Neuronal stem cell (in vitro differentiated cells): ENCODE data around the gene AFTPH. TPM values are rescaled to one million over a fixed set of nuclear protein-coding genes. Genes with fewer than 3 reads are reported as not detected.
A peak's percentile ranks its signal among the peaks of the same experiment; 100 is the strongest.

ENCODE experiments used
- DNase-seq: peaks from one replicate; pipeline ENCODE4 v3.0.0-alpha.2; 2013; ENCODE audit warnings: low spot score
- H2AFZ ChIP-seq: one replicate; pipeline ENCODE4 v1.6.1; 2013; ENCODE audit warnings: mild to moderate bottlenecking, low read length, inconsistent platforms
- H2AK5ac ChIP-seq: 2 replicates; pipeline ENCODE4 v1.6.1; 2013; ENCODE audit warnings: low read depth, mild to moderate bottlenecking, inconsistent platforms, low read length, moderate library complexity, mixed read lengths
- H2BK120ac ChIP-seq: 2 replicates; pipeline ENCODE4 v1.6.1; 2013; ENCODE audit warnings: low read depth, mild to moderate bottlenecking, inconsistent platforms, low read length, moderate library complexity, mixed read lengths
- H2BK12ac ChIP-seq: one replicate; pipeline ENCODE4 v1.6.1; 2013; ENCODE audit warnings: low read length, inconsistent platforms
- H2BK15ac ChIP-seq: 2 replicates; pipeline ENCODE4 v1.6.1; 2013; ENCODE audit warnings: mild to moderate bottlenecking, low read length, inconsistent platforms, mixed read lengths
- H2BK5ac ChIP-seq: one replicate; pipeline ENCODE4 v1.6.1; 2013; ENCODE audit warnings: inconsistent platforms, mild to moderate bottlenecking, low read length, moderate library complexity
- H3K14ac ChIP-seq: one replicate; pipeline ENCODE4 v1.6.1; 2013; ENCODE audit warnings: low read length, inconsistent platforms
- H3K18ac ChIP-seq: 2 replicates; pipeline ENCODE4 v1.6.1; 2013; ENCODE audit warnings: low read length, inconsistent platforms
- H3K23ac ChIP-seq: 2 replicates; pipeline ENCODE4 v1.6.1; 2013; ENCODE audit warnings: low read depth, mild to moderate bottlenecking, mixed read lengths, low read length, inconsistent platforms; ENCODE audit not compliant: poor library complexity
- H3K27ac ChIP-seq: replicated peaks from 3 replicates; pipeline ENCODE4 v1.5.1; 2013; ENCODE audit warnings: low read length, inconsistent platforms
- H3K27me3 ChIP-seq, 3 experiments: 2 replicates each; pipeline ENCODE4 v1.6.1; 2013; ENCODE audit warnings: low read length in 3 of 3, mild to moderate bottlenecking in 2 of 3, inconsistent platforms in 1 of 3, low read depth in 1 of 3, mixed read lengths in 1 of 3, moderate library complexity in 1 of 3; ENCODE audit not compliant: control insufficient read depth in 3 of 3, insufficient read depth in 3 of 3
- H3K36me3 ChIP-seq, 2 donors: replicated peaks in 1 of 2; 2 replicates each; pipeline ENCODE4 v1.6.1; 2013; ENCODE audit warnings: low read length in 2 of 2; ENCODE audit not compliant: control insufficient read depth in 2 of 2, insufficient read depth in 2 of 2
- H3K4ac ChIP-seq: 2 replicates; pipeline ENCODE4 v1.6.1; 2013; ENCODE audit warnings: inconsistent platforms, mild to moderate bottlenecking, low read length, moderate library complexity
- H3K4me1 ChIP-seq, 2 donors: 1 replicate in 1 of 2; 2 replicates in 1 of 2; pipeline ENCODE4 v1.6.1; 2013; ENCODE audit warnings: low read length in 2 of 2, low read depth in 1 of 2; ENCODE audit not compliant: control insufficient read depth in 2 of 2, insufficient read depth in 1 of 2
- H3K4me2 ChIP-seq: one replicate; pipeline ENCODE4 v1.6.1; 2013; ENCODE audit warnings: mild to moderate bottlenecking, low read length, inconsistent platforms; ENCODE audit not compliant: insufficient read depth, poor library complexity, severe bottlenecking
- H3K4me3 ChIP-seq, 2 donors: 2 replicates each; pipeline ENCODE4 v1.5.1; 2013; ENCODE audit warnings: low read length in 2 of 2, mild to moderate bottlenecking in 2 of 2, inconsistent platforms in 1 of 2, moderate library complexity in 1 of 2
- H3K79me1 ChIP-seq: one replicate; pipeline ENCODE4 v1.6.1; 2013; ENCODE audit warnings: low read depth, mild to moderate bottlenecking, inconsistent platforms, low read length, moderate library complexity
- H3K9ac ChIP-seq: one replicate; pipeline ENCODE4 v1.6.1; 2013; ENCODE audit warnings: mild to moderate bottlenecking, low read depth, low read length, inconsistent platforms; ENCODE audit not compliant: poor library complexity
- H3K9me3 ChIP-seq, 2 donors: replicated peaks in 1 of 2; 2 replicates each; pipeline versions ENCODE3 to v1.6.1; 2013; ENCODE audit warnings: low read length in 2 of 2, mild to moderate bottlenecking in 2 of 2, inconsistent platforms in 1 of 2, low read depth in 1 of 2, mixed read lengths in 1 of 2, moderate library complexity in 1 of 2; ENCODE audit not compliant: control insufficient read depth in 2 of 2, insufficient read depth in 1 of 2
- H4K8ac ChIP-seq: one replicate; pipeline ENCODE4 v1.6.1; 2013; ENCODE audit warnings: low read depth, mild to moderate bottlenecking, inconsistent platforms, low read length, moderate library complexity
- H4K91ac ChIP-seq: one replicate; pipeline ENCODE4 v1.6.1; 2013; ENCODE audit warnings: low read length, low read depth, mild to moderate bottlenecking, inconsistent platforms; ENCODE audit not compliant: poor library complexity
- whole genome bisulfite sequencing, 2 donors: extraction: QIAGEN DNeasy Blood & Tissue Kit; methylation state at CpG; one replicate each; pipeline ENCODE4 v1.1.7; 2013; ENCODE audit warnings: missing lambda C conversion rate in 2 of 2, mixed read lengths in 1 of 2; ENCODE audit not compliant: insufficient read length in 2 of 2, insufficient replicate concordance in 1 of 2; ENCODE audit errors: extremely low coverage in 2 of 2; 5-methylcytosine and 5-hydroxymethylcytosine counted together
- polyA plus RNA-seq, 2 experiments: library from polyadenylated mRNA; stranded (reverse); fragments of 200-250 nt; gene quantifications; one replicate each; pipeline ENCODE4 v1.2.3, GENCODE V29; 2013

The AFTPH gene
- 19.0 TPM for polyA plus RNA-seq (2013, experiment 1 of 2)
- 19.2 TPM for polyA plus RNA-seq (2013, experiment 2 of 2)

- Histone ChIP-seq H2AK5ac (no peak within 1 kb of the TSS), H3K9me3 (no peaks in the 10 kb centered on the region), H2BK5ac (peak within 1 kb of the TSS; percentile 1), H4K91ac (no peak within 1 kb of the TSS), H4K8ac (no peak within 1 kb of the TSS), H3K4me2 (peak within 1 kb of the TSS; percentile 91), H3K79me1 (peaks cover 5% of the 10 kb centered on the region), H3K23ac (peak within 1 kb of the TSS; percentile 89), H3K36me3 (no peaks in the 10 kb centered on the region), H2AFZ (peak within 1 kb of the TSS; percentile 94), H3K4me1 (peaks cover 2 to 5% of the 10 kb centered on the region in 2 donors), H3K9ac (peak within 1 kb of the TSS; percentile 88), H3K27me3 (no peaks in the 10 kb centered on the region), H2BK15ac (peak within 1 kb of the TSS; percentile 89), H3K14ac (peak within 1 kb of the TSS; percentile 82), H3K27ac (peak within 1 kb of the TSS; percentile 71), H2BK12ac (no peak within 1 kb of the TSS), H3K4ac (no peak within 1 kb of the TSS), H3K18ac (peak within 1 kb of the TSS; percentile 86), H2BK120ac (no peak within 1 kb of the TSS), H3K4me3 (peak within 1 kb of the TSS; percentile 84 to 98)
- no CpG with 5 or more reads among the region's 67 CpGs for WGBS, 2 donors
- peak; percentile 96 for DNase-seq
Observed at GRCh38 chr2:64523666-64524603, at the start of gene AFTPH. AFTPH (plus strand) TSS chr2:64524328; CDS start chr2:64551475, 27,147 bp downstream.

GRCh38 chr2:64474636-64475035, 49.5 kb upstream of the AFTPH start:
- no peak overlapping the region for H2BK15ac ChIP-seq
- no peaks in the 10 kb centered on the region for H3K27me3 ChIP-seq
- H3K4me2 ChIP-seq, result no peak overlapping the region
- peaks cover 13 to 14% of the 10 kb centered on the region in 2 donors for H3K4me1 ChIP-seq
- H4K8ac ChIP-seq, result no peak overlapping the region
- no peak overlapping the region for H2BK5ac ChIP-seq
- H3K27ac ChIP-seq, result no peak overlapping the region
- no peaks in the 10 kb centered on the region for H3K9me3 ChIP-seq
- peak overlapping the region; percentile 69 for H2AFZ ChIP-seq
- H3K9ac ChIP-seq, result no peak overlapping the region
- H3K4ac ChIP-seq, result no peak overlapping the region
- WGBS, 2 donors, result no CpG with 5 or more reads among the region's 1 CpG
- DNase-seq, result no peak
- no peak overlapping the region for H2BK120ac ChIP-seq
- H3K23ac ChIP-seq, result no peak overlapping the region
- no peak overlapping the region for H2AK5ac ChIP-seq
- H4K91ac ChIP-seq, result no peak overlapping the region
- H2BK12ac ChIP-seq, result no peak overlapping the region
- no peaks in the 10 kb centered on the region for H3K79me1 ChIP-seq
- H3K36me3 ChIP-seq, result no peaks in the 10 kb centered on the region
- H3K14ac ChIP-seq, result no peak overlapping the region
- no peak overlapping the region for H3K4me3 ChIP-seq
- H3K18ac ChIP-seq, result no peak overlapping the region

GRCh38 chr2:64477037-64477436, 47.1 kb upstream of the AFTPH start:
- Histone ChIP-seq H3K4me1 (peaks cover 5% of the 10 kb centered on the region in 2 donors), H3K27me3 (no peaks in the 10 kb centered on the region), H3K4me3 (no peak overlapping the region), H3K4ac (no peak overlapping the region), H4K8ac (no peak overlapping the region), H3K18ac (no peak overlapping the region), H2BK5ac (no peak overlapping the region), H3K9me3 (no peaks in the 10 kb centered on the region), H3K27ac (no peak overlapping the region), H2BK15ac (no peak overlapping the region), H3K9ac (no peak overlapping the region), H2BK120ac (no peak overlapping the region), H3K23ac (no peak overlapping the region), H3K14ac (no peak overlapping the region), H3K4me2 (no peak overlapping the region), H3K36me3 (no peaks in the 10 kb centered on the region), H2BK12ac (no peak overlapping the region), H4K91ac (no peak overlapping the region), H2AK5ac (no peak overlapping the region), H2AFZ (no peak overlapping the region), H3K79me1 (no peaks in the 10 kb centered on the region)
- no peak for DNase-seq
- WGBS, 2 donors, result no CpG with 5 or more reads among the region's 1 CpG

- no peak for DNase-seq
- Histone ChIP-seq H2AFZ (no peak overlapping the region), H3K27me3 (no peaks in the 10 kb centered on the region), H4K8ac (no peak overlapping the region), H2BK12ac (no peak overlapping the region), H2BK120ac (no peak overlapping the region), H3K9ac (no peak overlapping the region), H3K27ac (no peak overlapping the region), H3K18ac (no peak overlapping the region), H2BK15ac (no peak overlapping the region), H3K9me3 (no peaks in the 10 kb centered on the region), H4K91ac (no peak overlapping the region), H2BK5ac (no peak overlapping the region), H3K4ac (no peak overlapping the region), H3K23ac (no peak overlapping the region), H3K4me2 (no peak overlapping the region), H3K14ac (no peak overlapping the region), H2AK5ac (no peak overlapping the region), H3K36me3 (no peaks in the 10 kb centered on the region), H3K4me3 (no peak overlapping the region), H3K79me1 (no peaks in the 10 kb centered on the region), H3K4me1 (peaks cover 8 to 10% of the 10 kb centered on the region in 2 donors)
- WGBS, 2 donors, result no CpG with 5 or more reads among the region's 4 CpGs
Observed at GRCh38 chr2:64477979-64478378, 46.1 kb upstream of the AFTPH start.
